Astrocyte of the hippocampus (primary cell): Measurements from ENCODE around the gene MGMT.

ENCODE experiments used
- DNase-seq: peaks from one replicate; pipeline ENCODE4 v3.0.0; 2011; ENCODE audit warnings: low read depth, low spot score

Gene MGMT

GRCh38 chr10:129589546-129589945 lies 122.5 kb downstream of the MGMT start:
- no peak for DNase-seq

GRCh38 chr10:129593953-129594352 lies 126.9 kb downstream of the MGMT start:
- DNase-seq = peak; percentile 13

- DNase-seq = no peak
Measured at GRCh38 chr10:129594811-129595210, 127.8 kb downstream of the MGMT start.

GRCh38 chr10:129598413-129598812 lies 131.4 kb downstream of the MGMT start:
- DNase-seq = no peak

GRCh38 chr10:129599160-129599559 lies 132.1 kb downstream of the MGMT start:
- no peak for DNase-seq

DNA sequence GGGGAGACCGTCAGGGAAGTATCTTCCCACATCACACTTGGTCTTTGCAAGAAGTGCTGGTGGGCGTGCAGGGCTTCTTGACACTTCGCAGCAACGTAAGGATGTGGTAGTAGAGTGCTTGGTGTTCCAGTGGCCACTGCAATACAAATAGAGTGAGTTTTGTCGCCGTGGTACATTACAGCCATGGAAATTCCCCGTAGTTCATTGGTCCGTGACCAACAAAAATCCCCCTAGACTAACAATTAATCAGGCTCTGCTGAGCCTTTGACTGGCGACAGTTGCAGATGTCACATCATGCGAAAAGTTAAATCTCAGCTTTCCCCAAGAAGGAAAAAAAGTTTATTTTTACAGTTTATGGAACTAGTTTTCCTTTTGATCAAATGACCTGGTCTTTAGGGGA lies 134.7 kb downstream of the MGMT start:
- DNase-seq = no peak

DNA sequence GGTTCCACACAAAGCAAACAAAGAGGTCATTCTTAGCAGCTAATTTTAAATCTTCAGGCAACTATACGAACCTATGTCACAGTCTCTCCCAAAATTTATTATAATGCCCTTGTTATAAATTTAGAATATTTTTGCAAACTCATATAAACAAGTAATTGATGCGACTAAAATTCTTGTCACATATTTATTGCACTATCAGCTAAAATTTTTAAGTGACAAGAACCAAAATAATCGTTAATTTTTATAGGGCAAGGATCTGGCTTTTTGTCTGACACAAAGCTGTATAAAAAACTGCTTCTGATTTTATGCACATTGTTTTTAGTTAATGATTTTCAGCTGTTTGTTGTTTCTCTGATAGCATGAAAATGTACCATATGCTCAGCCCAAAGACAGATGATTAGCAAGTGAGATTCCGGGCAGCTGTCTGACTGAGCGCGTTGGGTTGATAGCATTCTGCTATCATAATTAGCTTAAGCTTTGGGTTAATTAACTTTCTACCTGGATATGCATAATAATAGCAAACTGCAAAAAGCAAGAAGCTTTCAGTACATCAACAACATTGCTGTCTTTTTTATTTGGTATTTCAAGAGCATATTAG lies 136.0 kb downstream of the MGMT start:
- no peak for DNase-seq

- no peak for DNase-seq
Measured at GRCh38 chr10:129604333-129605032, 137.4 kb downstream of the MGMT start.

- DNase-seq = no peak
Measured at GRCh38 chr10:129605266-129605985, 138.4 kb downstream of the MGMT start.

- DNase-seq = peak; percentile 16
Measured at GRCh38 chr10:129605986-129606518, 139.0 kb downstream of the MGMT start.

DNA sequence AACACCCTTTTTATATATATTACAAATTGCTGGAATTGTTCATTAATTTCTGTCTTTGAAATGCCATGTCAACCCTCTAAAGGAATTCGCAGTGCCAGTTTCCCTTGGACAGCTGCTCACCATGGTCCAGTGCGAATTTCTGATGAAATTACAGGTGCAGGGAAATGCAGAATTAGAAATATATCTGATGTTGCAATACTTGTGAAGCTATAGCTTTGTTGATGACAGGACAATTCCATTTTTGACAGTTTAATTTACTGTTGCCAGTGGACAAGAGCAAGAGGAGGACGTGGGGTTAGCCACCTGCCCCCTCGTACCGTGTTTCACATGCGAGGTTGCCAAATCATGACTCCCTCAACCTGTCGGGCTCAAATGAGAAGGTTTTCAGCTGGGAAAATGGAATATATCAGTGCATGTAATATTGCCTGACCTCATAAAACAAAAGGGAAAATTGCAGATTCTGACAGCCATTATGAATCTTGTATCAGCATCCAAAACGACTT lies 140.6 kb downstream of the MGMT start:
- DNase-seq = no peak

DNA sequence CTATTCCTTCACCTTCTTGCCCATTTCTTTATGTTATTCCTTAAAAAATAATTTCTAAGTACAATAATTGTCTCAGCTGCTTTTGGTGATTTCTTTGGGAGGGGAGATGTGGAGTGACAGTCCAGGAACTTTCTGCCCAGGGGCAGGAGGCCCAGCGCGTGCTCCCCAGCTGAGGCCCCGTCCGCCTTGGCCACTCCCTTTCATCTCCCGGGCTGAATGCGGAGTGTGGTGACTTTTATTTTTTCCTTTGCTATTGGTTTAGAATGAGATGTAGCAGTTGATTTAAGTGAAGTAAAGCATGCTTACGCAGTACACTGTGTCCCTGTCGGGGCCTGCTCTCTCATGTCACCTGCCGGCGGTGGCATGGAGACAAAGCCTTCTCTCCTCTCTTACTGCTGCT lies 141.6 kb downstream of the MGMT start:
- DNase-seq = no peak

DNA sequence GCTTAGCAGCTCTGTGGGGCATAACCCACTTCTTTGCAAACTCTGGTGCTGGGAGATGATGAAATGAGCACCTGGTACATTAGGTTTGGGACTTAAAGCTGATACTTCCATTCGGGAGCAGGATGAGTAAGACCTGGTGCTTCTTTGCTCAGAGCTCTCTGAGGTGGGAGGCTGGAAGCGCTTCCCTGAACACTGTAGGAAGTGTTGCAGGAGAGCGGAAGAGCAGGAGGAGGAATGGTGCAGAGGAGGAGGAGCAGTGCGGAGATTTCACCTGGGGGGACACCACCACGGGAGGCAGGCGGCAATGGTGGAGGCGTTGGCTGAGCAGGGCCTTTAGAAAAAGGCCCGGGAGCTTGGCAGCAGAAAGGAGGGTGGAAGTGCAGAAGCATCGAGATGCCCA lies 142.5 kb downstream of the MGMT start:
- DNase-seq = no peak

- DNase-seq = no peak
Measured at GRCh38 chr10:129612481-129613109, 145.6 kb downstream of the MGMT start.

DNA sequence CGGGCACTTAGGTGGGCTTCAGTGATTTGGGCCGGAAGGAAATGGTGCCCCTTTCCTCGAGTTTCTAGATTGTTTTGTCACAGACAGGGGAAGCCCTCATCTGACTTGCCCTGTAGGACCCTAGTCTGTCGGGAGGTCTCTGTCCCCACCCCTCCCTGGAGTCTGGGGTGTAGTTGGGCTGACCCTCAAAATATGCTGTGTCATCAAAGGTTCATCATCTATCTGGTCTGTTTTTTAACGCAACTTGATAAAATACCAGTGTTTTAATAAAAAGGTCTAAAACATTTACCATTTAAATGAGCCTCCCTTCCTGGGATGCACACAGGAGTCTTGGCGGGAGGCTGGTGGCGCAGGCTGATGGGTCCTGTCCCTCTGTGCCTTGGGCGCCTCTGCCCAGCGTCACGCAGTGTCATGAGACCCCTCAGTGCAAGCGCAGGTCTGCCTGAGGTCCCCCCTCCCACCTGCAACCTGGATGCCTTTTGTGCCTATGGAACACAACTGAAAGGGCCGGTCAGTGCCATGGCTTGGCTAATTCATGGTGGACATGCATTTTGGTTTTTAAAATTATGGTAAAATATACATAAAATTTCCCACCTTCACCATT lies 146.4 kb downstream of the MGMT start:
- no peak for DNase-seq

DNA sequence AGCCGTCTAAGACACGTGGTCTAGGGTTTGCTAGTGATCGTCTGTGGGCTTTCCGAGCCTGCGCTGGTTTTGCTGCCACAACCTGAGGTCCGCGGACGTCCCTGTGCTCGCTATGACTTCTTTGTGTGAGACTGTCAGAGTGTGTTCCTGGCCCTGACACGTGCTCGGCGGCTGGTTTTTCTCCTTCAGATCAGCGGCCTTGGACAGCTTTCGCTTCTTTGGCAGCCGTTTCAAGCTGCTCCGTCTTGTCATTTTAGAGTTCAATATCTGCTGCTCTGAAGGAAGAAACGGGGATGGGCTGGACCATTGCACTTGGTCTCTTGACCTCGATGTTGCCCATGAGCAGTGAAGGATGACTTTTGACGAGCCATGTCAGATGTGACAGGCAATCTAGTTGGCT lies 147.3 kb downstream of the MGMT start:
- no peak for DNase-seq

GRCh38 chr10:129615381-129615780 lies 148.3 kb downstream of the MGMT start:
- DNase-seq = no peak

DNA sequence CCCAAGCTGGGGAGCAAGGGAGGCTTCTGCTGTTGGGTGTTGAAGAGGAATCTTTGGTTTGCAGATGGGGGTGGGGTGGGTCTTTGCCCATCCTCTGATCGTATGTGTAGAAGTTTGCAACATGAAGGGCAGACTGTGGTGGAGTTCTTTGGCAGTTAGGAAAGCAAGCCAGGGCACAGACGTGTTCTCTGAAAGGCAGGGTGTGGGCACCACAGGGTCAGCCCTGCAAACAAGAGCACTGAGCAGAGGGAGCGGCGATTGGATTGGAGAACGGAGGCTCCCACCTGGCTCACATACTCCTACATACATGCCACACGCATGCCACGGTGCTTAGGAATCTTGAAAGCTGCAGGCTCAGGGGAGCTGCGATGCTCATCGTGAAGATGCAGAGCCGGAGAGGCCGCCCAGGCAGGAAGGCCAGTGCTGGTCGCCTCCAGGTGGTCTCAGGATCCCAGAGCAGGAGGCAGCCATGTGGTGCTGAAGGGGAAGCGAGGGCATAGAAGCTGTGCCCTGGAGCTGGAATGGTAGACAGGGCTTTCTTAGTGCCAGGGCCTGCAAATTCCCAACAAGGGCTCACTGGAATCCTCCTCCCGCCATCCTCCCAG lies 149.0 kb downstream of the MGMT start:
- DNase-seq = no peak

DNA sequence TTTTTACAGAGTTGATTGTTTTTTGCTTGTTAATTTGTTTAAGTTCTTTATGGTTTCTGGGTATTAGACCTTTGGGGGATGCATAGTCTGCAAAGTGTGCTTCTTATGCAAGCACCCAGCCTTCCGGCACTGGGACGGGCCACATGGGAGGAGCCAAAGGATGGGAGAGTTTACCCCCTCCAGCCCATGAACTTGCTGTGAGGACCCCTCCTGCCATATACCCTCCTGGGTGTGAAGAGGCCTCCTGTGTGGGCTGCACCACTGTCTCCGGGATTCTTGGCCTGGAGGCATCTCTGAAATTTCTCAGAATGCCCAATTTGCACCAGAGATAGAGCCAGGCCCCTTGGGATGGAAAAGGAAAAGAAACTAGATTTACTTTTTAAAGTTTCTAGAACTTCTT lies 150.7 kb downstream of the MGMT start:
- no peak for DNase-seq

- no peak for DNase-seq
Measured at GRCh38 chr10:129621062-129621461, 154.0 kb downstream of the MGMT start.

GRCh38 chr10:129621693-129622092 lies 154.7 kb downstream of the MGMT start:
- peak; percentile 19 for DNase-seq
